Measurements from ENCODE around the gene TMEM218.
"Not testable (repeated sequence)": the region's sequence is repeated elsewhere in the genome, so short reads cannot be mapped to it uniquely, and the experiment has no call there.

Gene TMEM218

GRCh38 chr11:125090151-125090550 lies 21.3 kb downstream of the TMEM218 start:
- not testable (repeated sequence) for DNase-seq

GRCh38 chr11:125089481-125089880 lies 21.9 kb downstream of the TMEM218 start:
- DNase-seq: not testable (repeated sequence)

GRCh38 chr11:125088576-125089455 lies 22.6 kb downstream of the TMEM218 start:
- no peak for DNase-seq

GRCh38 chr11:125088123-125088522 lies 23.3 kb downstream of the TMEM218 start:
- DNase-seq: no peak

GRCh38 chr11:125086633-125087296 lies 24.7 kb downstream of the TMEM218 start:
- DNase-seq: no peak

GRCh38 chr11:125085301-125086081 lies 25.9 kb downstream of the TMEM218 start:
- DNase-seq: no peak

GRCh38 chr11:125084761-125085231 lies 26.6 kb downstream of the TMEM218 start:
- DNase-seq: no peak

GRCh38 chr11:125084057-125084416 lies 27.4 kb downstream of the TMEM218 start:
- no peak for DNase-seq

GRCh38 chr11:125083312-125084056 lies 27.9 kb downstream of the TMEM218 start:
- DNase-seq: no peak

GRCh38 chr11:125082611-125083311 lies 28.7 kb downstream of the TMEM218 start:
- no peak for DNase-seq

GRCh38 chr11:125082040-125082439 lies 29.4 kb downstream of the TMEM218 start:
- DNase-seq: no peak

- DNase-seq: no peak
Observed at GRCh38 chr11:125081098-125081798, 30.2 kb downstream of the TMEM218 start.

- DNase-seq: no peak
Observed at GRCh38 chr11:125080531-125080911, 30.9 kb downstream of the TMEM218 start.

- no peak for DNase-seq
Observed at GRCh38 chr11:125079878-125080530, 31.4 kb downstream of the TMEM218 start.

GRCh38 chr11:125079151-125079877 lies 32.1 kb downstream of the TMEM218 start:
- DNase-seq: no peak

- no peak for DNase-seq
Observed at GRCh38 chr11:125078516-125079140, 32.8 kb downstream of the TMEM218 start.

- DNase-seq: no peak
Observed at GRCh38 chr11:125078016-125078415, 33.4 kb downstream of the TMEM218 start.

GRCh38 chr11:125076378-125076945 lies 35.0 kb downstream of the TMEM218 start:
- no peak for DNase-seq
